ENCODE results near the gene ARSG.
A peak's percentile ranks its signal among the peaks of the same experiment; 100 is the strongest.

Gene ARSG

DNA sequence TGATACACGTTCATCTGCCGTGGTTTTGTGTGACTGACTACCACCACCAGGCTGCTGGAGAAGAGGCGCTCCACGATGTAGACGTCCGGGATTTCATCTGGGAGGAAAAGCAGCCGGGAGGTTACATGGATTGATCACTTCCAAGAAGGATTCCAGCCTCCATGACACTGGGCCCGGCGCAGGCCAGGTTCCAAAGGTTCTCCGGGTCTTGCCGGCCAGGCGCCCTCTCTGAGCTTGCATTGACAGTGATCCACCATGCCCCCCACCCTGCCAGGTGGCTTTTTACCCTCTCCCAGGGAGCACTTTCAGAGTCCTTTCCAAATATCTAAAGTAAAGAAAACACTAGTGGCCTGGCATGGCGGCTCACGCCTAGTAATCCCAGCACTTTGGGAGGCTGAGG, 159.5 kb downstream of the ARSG start:
- no peak for DNase-seq (ENCODE audit: low read depth in 2 of 2)

DNA sequence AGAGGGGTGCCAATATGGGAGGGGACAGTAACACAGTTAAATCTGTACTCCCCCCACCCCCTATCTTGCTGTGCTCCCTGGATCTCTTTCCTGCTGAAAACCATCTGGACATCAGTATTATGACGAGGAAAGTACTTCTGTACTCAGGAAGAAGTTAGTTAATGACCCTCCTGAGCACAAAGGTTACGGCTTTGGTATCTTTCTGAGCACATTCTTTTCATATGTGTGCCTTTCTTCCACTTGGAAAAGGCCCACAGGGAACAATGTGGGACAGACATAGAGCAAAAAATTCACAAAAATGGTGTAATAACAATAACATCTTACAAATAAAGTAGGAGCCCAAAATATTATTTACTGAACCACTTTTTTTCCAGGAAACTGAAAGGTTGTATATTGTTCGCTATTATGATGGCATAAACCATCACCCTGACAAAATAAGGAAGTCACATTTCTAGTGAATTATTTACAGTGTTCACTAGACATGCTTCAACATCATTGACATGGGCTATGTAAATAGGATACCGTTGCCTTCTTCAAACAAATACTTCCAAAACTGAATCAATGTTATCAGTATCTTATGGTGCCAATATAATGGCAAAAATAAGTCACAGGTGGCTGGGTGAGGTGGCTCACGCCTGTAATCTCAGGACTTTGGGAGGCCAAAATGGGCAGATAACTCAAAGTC, 160.5 kb downstream of the ARSG start:
- DNase-seq (ENCODE audit: low read depth in 2 of 2), result no peak

DNA sequence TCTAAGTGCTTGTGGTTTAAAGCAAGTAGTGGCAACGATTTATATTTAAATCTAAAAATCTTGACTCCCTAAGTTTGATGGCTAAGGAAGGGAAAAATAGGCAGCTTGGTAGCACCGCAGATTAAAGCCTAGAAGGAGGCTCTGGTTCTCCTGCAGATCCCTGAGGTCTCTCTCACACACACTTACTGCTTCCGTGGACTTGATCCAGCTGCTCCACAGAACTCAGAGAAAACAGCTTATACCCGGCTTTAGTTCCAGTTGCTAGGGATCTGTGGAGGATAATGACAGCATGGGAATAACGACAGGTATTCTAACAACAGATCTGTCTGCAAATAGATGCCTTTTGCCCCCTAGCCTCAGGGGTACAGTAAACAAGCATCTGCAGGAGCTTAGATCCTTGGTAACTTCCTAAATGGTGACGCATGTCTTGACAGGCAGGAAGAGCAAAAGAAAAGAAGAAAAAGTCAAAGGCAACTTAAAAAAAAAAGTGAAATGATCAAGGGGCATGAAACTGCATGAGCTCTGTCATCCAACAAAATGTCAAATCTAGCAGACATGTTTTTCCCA, 161.5 kb downstream of the ARSG start:
- no peak for DNase-seq (ENCODE audit: low read depth in 2 of 2)

DNA sequence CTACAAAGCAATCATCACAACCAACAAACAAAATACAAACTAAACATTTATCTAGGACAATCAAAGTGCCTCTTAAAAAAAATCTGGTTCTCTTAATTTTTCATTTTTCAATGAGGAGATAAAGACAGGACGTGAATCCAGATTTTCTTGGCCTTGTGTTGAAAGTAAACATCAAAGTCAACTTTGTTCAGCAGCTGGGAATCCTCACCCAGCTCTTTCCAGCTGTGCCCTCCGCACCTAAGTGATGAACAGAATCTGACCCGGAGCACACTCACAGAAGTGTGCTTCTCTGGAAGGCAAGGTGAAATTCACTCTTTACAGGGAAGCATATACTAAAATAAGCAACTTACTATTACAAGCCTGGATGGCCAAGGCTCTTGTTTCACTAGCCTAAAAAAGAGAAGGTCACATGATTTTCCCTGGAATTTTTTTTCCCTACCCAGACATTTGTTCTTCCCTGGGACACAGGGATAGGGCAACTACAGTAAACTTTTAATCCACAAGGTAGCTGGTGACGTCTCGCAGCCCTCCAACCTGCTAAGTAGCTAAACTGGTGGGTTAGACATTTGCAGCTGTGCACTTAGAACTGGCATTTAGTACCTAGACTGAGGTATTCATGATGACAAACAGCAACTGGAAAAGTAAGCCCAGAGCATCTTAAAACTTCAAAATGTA, 162.8 kb downstream of the ARSG start:
- no peak for DNase-seq (ENCODE audit: low read depth in 2 of 2)

DNA sequence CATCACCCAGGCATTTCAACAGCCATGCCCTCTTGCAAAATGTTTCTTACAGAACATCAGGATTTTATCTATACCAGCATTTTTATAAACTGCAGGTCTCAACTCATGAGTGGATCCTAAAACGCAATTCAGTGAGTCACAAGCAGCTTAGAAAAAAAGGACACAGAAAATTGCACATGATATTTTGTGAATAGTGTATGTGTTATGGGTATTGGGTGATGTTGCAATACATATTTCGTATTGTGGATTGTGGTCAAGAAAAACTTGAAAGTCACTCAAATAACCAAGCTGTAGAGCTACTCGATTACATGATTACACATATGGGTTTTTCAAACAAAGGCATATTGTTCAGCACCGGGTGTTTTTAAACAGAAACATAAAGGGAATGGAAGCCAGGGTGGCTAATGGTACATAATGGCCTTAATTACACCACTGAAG, 164.6 kb downstream of the ARSG start:
- peak; percentile 83 to 86 for DNase-seq (ENCODE audit: low read depth in 2 of 2)

DNA sequence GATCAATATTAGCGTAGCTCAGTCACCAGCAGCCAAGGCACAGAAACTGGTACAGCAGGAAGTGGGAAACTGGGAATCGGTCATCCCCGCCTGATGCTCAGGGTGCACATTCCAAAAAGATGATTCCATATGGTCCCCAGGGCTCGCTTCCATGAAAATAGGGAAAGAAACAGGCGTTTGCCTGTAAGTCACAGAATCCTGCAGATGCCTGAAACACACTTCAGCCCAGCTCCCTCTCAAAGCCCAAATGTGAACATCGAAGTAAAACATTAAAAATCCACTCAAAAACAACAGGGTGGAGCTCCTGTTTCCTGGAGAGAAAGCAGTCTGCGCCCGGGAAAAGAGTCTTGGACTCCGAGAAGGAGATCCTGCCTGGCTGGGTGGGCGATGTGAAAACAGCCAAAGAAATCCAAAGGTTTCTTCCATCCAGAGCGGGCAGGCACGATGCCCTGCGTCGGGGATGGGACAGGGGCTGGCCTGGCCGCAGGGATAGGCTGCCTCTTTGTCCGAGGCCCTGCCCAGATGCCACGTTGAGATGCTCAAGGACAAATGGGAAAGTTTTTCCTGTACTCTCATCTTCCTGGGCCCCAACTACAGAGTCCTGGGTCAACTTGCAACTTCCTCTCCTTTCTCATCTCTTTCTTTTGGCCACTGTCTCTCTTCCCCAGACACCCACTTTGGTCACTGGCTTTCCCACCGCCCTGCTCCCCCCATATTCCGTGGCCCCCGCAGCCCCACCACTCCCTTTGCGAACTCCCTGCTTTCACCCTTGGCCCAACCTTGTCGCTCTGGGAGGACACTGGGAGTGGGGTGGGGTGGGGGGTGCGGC, 165.3 kb downstream of the ARSG start:
- peak; percentile 71 to 74 for DNase-seq (ENCODE audit: low read depth in 2 of 2)

DNA sequence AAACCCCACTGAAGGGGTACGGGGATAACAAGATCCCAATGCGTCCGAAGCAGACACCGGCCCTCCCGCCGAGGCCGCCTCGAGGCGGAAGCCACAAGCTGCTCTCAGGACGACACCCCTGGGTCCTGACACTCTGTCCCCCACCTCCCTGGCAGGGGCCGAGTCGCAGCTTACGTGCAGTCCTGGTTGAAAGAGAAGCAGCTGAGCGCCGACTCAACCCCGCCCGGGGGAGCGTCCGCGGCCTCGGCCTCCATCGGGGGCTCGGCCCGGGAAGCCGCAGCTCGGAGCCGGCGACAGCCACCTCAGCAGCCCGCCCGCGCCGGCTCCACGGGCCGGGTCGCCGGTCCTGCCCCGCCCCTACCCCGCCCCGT, 165.9 kb downstream of the ARSG start, which contains the start of gene WIPI1:
TSS of gene WIPI1 (minus strand) at position 329 of the 371 bp plus-strand sequence. CDS start at position 254, 75 bp downstream.
- DNase-seq (ENCODE audit: low read depth in 2 of 2), result no peak

DNA sequence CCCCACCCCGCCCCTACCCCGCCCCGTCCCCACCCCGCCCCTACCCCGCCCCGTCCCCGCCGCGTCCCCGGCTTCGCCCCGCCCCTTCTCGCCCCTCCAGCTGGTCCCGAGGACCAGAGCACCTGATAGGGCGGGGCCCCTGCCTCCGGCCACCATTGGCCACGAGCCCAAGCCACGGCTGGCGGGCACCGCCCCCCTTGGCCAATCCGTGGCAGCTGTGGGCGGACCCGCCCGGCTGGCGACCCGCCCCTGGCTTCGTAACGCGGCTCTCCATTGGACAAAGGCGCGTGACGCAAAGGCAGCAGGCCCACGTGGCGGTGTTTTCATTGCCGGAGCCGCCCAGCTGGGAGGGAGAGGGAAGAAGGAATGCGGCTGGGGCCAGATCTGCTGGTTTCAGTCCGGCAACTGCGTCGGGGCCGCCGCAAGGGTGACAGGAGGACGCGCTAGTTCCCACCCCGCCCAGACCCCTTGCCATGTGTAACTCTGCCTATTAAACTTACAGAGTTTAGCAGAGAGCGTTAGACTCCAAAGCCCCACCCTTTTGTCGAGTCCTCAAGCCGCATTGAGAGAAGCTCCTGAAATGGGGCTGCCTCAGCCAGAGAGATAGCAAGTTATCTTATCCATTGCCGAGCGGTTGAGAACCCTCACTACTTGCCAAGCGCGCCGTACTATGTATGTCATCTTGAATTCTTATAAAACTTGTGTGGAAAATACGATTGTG, 166.4 kb downstream of the ARSG start:
- peak; percentile 97 for DNase-seq (ENCODE audit: low read depth in 2 of 2)

DNA sequence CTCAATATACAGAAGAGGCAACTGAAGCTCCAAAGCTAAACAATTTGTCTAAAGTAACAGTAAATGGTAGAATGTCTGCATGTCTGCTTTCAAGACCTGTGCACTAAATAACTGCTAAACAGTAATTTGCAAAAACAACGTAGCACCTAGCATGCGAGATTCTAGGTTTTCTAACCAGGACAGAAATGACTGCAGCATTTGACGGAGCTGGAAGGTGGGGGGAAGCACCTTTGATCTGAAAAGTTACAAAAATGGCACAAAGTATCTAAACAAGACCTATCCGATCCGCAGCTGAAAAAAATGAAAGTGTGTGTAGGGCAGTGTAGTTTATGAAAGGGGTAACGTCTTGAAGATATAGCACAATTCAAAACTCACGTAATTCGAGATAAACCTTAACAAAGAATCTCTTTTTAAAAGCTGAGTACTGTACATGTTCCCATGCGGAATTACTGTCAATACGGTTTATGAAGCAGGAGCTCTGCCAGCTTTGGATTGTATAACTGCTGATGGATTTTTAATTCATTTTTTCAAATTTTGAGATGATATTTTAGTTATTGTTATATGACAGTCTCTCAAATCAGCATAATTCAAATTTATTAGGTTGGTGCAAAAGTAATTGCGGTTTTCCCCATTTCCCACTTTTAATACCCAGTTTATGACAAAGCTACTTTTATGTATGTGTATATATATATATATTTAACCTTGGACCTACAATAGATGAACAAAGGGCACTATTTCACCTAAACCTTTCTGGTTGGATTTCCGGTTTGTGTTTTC, 167.2 kb downstream of the ARSG start:
- no peak for DNase-seq (ENCODE audit: low read depth in 2 of 2)

DNA sequence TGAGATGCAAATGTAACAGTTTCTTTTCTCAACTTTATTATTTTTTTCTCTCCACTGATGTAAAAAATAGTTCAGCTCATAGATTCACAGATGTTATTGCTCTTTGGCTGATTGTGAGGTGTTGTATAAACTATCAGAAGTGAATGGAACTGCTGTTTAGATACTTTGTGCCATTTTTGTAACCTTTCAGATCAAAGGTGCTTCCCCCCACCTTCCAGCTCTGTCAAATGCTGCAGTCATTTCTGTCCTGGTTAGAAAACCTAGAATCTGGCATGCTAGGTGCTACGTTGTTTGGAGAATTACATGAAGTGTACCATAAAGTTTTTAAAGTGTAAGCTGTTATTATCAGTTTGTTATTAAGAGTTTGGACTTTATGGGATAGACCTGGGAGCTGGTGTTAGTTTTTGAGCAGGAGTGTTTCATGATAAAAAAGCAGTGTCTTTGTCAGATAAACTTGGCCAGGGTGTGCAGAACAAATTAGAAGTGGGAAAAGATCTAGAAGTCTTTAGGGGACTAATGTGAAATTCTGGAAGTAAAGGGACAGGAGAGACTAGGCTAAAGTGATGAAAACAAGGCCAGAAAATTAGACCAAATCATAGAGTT, 167.8 kb downstream of the ARSG start:
- no peak for DNase-seq (ENCODE audit: low read depth in 2 of 2)

DNA sequence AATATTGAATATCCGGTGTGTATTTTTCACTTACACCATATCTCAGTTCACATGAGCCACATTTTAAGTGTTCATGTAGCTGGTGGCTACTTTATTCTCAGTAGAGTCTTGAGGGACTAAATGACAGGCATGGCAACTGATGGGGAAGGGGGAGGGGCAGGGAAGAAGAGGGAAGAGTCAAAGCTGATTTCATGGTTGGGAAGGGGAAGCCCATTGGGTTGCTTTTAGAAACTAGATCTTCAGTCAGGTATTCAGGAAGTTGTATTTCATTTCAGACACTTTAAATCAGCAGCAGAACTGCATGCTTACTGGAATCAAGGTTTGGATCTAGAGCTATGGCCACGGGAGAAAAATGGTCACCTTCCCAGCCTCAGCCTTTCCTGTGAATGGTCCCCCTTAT, 168.9 kb downstream of the ARSG start:
- no peak for DNase-seq (ENCODE audit: low read depth in 2 of 2)

DNA sequence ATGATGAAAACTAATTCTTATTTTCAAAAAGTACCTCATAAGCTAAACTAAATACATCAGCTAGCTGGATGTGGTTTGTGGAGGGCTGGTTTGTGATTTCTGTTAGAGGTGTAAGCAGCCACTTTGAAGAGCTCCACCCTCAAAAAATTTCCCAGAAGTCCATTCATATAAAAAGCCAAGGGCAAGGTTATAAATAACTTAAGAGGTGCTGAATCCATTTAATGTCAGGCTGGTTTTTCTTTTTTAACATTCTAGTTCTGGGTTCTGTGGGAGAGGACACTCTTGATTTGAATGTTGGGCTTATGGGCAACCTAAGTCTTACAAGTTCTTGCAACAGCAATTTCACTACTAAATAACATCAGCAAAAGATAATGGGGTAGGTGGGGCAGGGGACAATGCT, 169.4 kb downstream of the ARSG start:
- DNase-seq (ENCODE audit: low read depth in 2 of 2), result no peak

DNA sequence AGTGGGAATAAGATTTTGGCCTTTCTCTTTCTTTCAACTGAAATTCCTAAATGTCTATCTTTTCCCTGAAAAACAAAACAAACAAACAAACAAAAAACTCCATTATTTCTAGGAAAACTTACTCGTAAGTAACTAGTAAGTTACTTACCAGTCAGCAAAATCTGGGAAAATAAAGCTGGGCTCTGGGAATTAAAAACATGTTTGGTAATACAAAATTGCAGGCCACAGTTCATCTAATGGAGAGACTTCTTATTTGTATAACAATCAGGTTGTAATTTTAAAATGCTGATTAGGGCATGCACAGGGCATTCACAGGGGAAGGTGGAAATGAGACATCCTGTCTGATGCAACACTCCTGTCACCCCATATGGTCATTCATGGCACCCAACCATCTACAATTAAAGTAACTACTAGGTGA, 169.8 kb downstream of the ARSG start:
- DNase-seq (ENCODE audit: low read depth in 2 of 2), result no peak

DNA sequence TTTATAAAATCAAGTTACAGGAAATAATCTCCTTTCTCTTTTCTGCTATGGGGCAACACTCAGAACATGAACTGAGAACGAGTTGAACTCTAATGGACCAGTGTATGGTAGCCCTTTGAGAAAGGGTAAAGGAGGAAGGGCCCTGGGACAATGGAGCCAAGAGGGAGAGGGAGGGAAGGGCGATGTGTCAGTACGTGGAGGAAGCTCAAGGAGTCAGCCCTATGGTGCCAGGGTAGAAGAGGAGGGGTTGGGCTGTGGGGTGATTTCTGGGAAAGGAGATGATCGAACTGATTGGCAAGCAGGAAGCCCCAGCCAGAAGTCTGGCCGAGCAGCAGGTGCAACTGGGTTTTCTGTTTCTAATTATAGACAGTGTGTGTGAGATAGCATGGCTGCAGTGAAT, 170.3 kb downstream of the ARSG start:
- DNase-seq (ENCODE audit: low read depth in 2 of 2), result no peak

DNA sequence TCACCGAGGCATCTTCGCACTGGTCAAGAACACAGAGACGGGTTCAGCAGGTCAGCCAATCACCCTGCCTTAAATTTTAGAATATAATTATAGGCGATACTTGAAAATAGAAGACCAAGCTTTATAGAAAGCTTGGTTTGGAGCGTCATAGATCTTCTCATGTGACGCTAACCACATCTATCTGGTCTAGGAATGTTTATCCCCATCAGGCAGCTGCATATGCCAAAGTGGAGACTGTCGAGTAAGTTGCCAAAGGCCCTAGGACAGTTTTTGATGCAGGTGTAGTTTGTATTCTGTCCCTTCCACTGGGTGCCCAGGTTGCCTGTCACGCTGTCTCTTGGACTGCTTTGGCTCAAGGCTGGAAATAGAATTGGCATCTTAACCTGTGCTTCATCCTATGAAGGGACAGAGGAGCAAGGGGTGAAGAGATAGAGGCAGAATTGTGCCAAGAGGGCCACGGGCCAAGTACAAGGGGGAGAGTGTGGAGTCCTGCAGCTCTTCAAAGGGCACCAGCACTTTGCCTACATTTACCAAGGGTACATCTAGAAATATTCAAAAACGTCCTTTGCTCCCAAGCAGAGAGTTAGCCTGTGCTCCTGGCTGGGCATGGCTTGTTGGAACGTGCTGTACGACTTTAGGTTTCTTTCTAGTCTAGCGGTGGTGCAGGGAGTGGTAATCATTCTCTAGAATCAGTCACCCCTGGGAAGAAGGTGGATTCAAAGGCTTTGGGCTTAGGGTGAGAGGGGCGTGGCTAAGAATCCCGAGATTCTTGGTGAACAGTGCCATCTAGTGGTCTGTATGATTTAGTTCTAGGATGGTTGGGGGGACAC, 171.3 kb downstream of the ARSG start:
- DNase-seq (ENCODE audit: low read depth in 2 of 2), result peak; percentile 62 to 63

DNA sequence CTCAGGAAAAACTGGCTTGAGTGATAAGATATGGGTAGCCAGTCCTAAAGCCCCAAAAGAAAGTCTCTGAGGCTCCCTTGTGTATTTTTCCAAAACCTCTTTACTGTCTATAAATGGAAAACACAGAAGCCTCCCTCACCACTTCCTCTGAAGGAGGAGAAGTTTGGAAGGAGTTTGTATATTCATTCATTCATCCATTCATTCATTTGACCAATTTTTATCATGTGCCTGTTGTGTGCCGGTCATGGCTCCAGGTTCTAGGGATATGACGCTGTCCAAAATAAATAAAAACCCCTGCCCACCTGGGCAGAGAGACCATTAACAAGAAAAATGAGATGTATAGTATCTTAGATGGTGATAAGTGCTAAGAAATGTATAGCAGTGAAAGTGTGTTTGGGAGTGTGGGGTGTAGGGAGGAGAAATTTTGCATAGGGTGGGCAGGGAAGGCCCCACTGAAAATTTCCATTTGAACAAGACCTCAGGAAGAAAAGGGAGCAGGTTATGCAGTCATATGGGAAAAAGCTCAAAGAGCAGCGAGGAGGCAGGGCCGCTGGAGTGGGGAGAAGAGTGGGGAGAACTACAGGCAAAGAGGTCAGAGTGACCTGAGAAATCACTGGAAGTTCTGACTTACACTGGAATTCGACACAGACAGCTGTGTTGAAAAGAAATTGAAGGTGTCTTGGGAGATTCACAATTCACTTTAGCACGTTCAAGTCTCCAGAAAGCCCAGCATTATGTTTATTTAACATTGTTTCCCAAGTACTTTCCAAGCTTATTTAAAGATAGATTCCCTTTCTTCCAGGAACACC, 172.1 kb downstream of the ARSG start:
- no peak for DNase-seq (ENCODE audit: low read depth in 2 of 2)

DNA sequence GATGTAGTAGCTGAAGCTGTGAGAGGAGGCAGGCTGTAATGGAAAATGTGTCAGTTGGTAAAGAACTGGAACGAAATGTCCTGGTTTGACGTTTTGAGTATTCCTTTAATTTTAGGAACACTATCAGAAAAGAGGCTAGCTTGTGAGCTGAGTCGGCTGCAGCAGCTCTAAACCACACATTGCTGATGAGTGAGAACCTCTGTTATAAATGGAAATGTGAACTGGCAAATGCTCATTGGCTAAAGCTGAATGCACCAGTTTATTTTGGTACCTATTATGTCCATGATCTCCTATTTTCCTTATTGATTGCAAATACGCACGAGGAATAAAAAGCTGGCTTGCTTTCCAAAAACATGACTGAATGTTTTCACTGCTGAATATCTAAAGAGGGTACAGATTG, 177.0 kb downstream of the ARSG start:
- no peak for DNase-seq (ENCODE audit: low read depth in 2 of 2)

DNA sequence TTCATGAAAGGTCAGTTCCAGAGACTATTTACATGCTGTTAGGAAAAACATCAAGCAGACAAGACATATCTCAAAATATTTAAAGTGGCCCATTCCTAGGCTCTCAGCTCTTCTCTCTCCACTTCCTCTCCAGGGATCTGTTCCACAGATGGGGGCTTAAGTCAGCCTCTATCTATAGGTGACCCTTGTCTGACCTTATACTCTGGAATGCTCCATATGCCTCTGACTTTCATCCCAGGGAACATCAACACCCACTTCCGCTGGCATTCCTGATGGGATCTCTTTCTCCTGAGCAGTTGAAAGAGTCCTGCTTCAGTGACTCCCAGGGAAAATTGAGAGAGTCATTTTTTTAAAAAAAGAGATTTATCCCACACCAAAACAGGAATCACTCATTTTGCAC, 177.5 kb downstream of the ARSG start:
- no peak for DNase-seq (ENCODE audit: low read depth in 2 of 2)

All from fibroblast of skin of left quadriceps (primary cell).